Ovary (tissue), 9 donors: ENCODE results near the gene NLRC5. TPM values are rescaled to one million over a fixed set of nuclear protein-coding genes. Genes with fewer than 3 reads are reported as not detected.
"Not testable (repeated sequence)": the region's sequence is repeated elsewhere in the genome, so short reads cannot be mapped to it uniquely, and the experiment has no call there.

ENCODE experiments used
- DNase-seq, 5 donors: peaks; one replicate each; pipeline ENCODE4 v3.0.0-alpha.2; 2019 to 2020
- H3K27ac ChIP-seq, 2 donors: fragments of 200-600 bp; one replicate each; pipeline versions ENCODE4 v1.5.1 to v1.8.0; 2019 to 2022
- H3K27me3 ChIP-seq: fragments of 200-600 bp; one replicate; pipeline ENCODE4 v1.8.0; 2022
- H3K36me3 ChIP-seq: fragments of 200-600 bp; sonication (generic); one replicate; pipeline ENCODE4 v1.5.1; 2019
- H3K4me1 ChIP-seq: one replicate; pipeline ENCODE4 v1.8.1; 2013; ENCODE audit warnings: mild to moderate bottlenecking, moderate library complexity; ENCODE audit not compliant: insufficient read depth
- H3K4me3 ChIP-seq: fragments of 200-600 bp; sonication (generic); one replicate; pipeline ENCODE4 v1.5.1; 2017
- H3K9me3 ChIP-seq, 2 donors: fragments of 200-600 bp in 1 of 2; sonication (generic) in 1 of 2; one replicate each; pipeline versions ENCODE4 v1.5.1 to v1.8.1; 2013 to 2019; ENCODE audit warnings: mild to moderate bottlenecking in 1 of 2, moderate library complexity in 1 of 2
- EP300 ChIP-seq: sonication (generic); formaldehyde crosslinking; IDR thresholded peaks from one replicate; pipeline ENCODE4 v1.6.1; 2017; ENCODE audit warnings: antibody characterized with exemption
- POLR2A ChIP-seq: fragments of 450-650 bp; IDR thresholded peaks from one replicate; pipeline ENCODE4 v1.6.1; 2017; ENCODE audit warnings: antibody characterized with exemption, mild to moderate bottlenecking, moderate library complexity
- WGBS, 3 donors: extraction: QIAGEN DNeasy Blood & Tissue Kit in 1 of 3; methylation state at CpG; one replicate each; pipeline versions ENCODE4 v1.1.5 to v1.1.7; 2013 to 2017; 5-methylcytosine and 5-hydroxymethylcytosine counted together
- intact Hi-C, 4 donors: fragments of 100-400 bp; cut with DNase I; formaldehyde crosslinking; loops; one replicate each; pipeline versions ENCODE4 v1.11.0 to v1.15.1; 2022 to 2023
- polyA plus RNA-seq, 2 donors: library from polyadenylated mRNA; stranded (reverse); fragments of 200-250 nt in 1 of 2; fragments of 350-450 nt in 1 of 2; fragmentation: Illumina TruSeq in 1 of 2; extraction: RNeasy Lipid Tissue Mini Kit (QIAGEN cat#74804) in 1 of 2; gene quantifications; one replicate each; pipeline ENCODE4 v1.2.3, GENCODE V29; 2013 to 2014
- total RNA-seq, 7 donors: library from RNA; depleted of rRNA in 2 of 7; stranded (reverse); fragments of >200 nt in 2 of 7; fragmentation: NEBNext Ultra II Directional in 3 of 7; extraction: Animal tissue kit (Norgen Biotek cat#: 25700) in 3 of 7; gene quantifications; one replicate each; pipeline versions ENCODE4 v1.1.0 to v1.2.4, GENCODE V29; 2016 to 2023
- TF ChIP-seq, protein P1 (sequence below), 3 donors: fragments of 450-650 bp in 2 of 3; fragments of 200-600 bp in 1 of 3; IDR thresholded peaks; one replicate each; pipeline versions ENCODE4 v1.5.1 to v1.8.0; 2016 to 2022; ENCODE audit warnings: antibody characterized with exemption in 3 of 3, mild to moderate bottlenecking in 1 of 3
- donor health status: DM: no; HTN: no; CAD: no; lungs with moderate emphysema.
- donor health status: DM: no; HTN: no; CAD: no.
- donor health status: Bipolar disorder and iron deficiency.
- donor health status: DM: yes; HTN: yes; CAD: no.
- donor health status: DM: no; HTN: no; CAD: no.
- donor health status: DM: yes; HTN: yes; CAD: no.

NLRC5 gene
- total and polyA plus RNA-seq, 9 donors, result 6.0 to 29.9 (median 14.7) TPM

DNA sequence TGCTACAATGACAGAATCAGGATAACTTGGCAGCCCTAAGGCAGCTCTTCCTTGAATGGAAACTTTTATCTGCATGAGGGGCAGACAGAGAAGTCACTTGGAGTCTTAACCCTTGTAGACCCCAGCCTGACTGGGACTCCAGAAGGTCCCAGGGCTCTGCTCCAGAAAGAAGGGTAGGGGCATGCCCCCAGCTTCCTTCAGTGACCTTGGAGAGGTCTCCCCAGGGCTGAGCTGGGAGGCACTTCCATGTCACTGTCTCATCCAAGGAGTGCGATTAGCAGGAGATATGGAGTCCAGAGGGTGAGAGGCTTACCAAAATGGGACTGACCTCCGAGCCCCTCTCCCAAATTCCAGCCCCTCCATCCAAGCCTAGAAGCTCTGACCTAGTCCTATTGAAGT lies 3.4 kb upstream of the NLRC5 start:
- H3K4me1 ChIP-seq, result peaks cover 16% of the 10 kb centered on the region
- H3K9me3 ChIP-seq, result no peaks in the 10 kb centered on the region
- no peaks in the 10 kb centered on the region for H3K36me3 ChIP-seq
- WGBS, 3 donors, result 69 to 83% (median 79%) methylated on average over 2 of the region's 2 CpGs
- intact Hi-C loops, result loop anchor here in 1 of 4 donors (5.0 kb wide), 1 partner anchor 379 kb away; the partner anchor contains the start of gene MT2A
- no peak for TF ChIP-seq POLR2A
- no peak for TF ChIP-seq EP300
- TF ChIP-seq, protein P1, sequence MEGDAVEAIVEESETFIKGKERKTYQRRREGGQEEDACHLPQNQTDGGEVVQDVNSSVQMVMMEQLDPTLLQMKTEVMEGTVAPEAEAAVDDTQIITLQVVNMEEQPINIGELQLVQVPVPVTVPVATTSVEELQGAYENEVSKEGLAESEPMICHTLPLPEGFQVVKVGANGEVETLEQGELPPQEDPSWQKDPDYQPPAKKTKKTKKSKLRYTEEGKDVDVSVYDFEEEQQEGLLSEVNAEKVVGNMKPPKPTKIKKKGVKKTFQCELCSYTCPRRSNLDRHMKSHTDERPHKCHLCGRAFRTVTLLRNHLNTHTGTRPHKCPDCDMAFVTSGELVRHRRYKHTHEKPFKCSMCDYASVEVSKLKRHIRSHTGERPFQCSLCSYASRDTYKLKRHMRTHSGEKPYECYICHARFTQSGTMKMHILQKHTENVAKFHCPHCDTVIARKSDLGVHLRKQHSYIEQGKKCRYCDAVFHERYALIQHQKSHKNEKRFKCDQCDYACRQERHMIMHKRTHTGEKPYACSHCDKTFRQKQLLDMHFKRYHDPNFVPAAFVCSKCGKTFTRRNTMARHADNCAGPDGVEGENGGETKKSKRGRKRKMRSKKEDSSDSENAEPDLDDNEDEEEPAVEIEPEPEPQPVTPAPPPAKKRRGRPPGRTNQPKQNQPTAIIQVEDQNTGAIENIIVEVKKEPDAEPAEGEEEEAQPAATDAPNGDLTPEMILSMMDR (IDR thresholded peaks at IDR 0.05), result no peak
- H3K27me3 ChIP-seq, result no peaks in the 10 kb centered on the region
- DNase-seq, result no peak
- H3K4me3 ChIP-seq, result no peak overlapping the region
- H3K27ac ChIP-seq, result no peak overlapping the region

DNA sequence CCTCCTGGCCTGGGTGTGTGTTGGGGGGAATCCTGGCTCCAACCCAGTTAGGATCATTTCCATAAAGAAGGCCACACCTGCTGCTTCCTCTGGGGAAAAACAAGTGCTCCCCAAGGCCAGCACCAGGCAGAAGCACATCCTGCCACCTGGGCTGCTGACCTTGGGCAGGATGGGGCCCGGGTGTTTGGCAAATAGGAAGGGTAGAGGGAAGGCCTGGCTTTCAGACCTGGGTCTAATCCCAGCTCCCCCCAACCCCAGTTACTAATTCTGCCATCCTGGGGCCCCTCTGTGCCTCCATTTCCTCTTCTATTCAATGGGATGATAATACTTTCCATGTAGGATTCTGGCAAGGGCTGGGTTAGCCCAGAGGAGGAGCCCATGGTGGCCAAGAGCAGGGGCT lies 3.0 kb upstream of the NLRC5 start:
- TF ChIP-seq, protein P1 (IDR thresholded peaks at IDR 0.05), result no peak
- TF ChIP-seq POLR2A, result no peak
- no peak for TF ChIP-seq EP300
- Histone ChIP-seq H3K36me3 (no peaks in the 10 kb centered on the region), H3K4me1 (peaks cover 16% of the 10 kb centered on the region), H3K27ac (no peak overlapping the region), H3K27me3 (no peaks in the 10 kb centered on the region), H3K4me3 (no peak overlapping the region), H3K9me3 (no peaks in the 10 kb centered on the region)
- 30 to 85% (median 73%) methylated on average over 1 of the region's 1 CpG for WGBS, 3 donors
- no peak for DNase-seq
- intact Hi-C loops, result loop anchor here in 1 of 4 donors (5.0 kb wide), 1 partner anchor 379 kb away; the partner anchor contains the start of gene MT2A

DNA sequence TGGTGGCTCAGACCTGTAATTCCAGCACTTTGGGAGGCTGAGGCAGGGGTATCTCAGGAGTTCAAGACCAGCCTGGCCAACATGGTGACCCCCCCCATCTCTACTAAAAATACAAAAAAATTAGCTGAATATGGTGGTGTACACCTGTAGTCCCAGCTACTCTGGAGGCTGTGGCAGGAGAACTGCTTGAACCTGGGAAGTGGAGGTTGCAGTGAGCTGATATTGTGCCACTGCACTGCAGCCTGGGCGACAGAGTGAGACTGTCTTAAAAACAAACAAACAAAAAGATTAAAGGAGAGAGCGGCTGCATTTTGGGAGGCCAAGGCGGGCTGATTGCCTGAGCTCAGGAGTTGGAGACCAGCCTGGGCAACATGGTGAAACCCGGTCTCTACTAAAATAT lies 2.4 kb upstream of the NLRC5 start:
- intact Hi-C loops, result loop anchor here in 1 of 4 donors (5.0 kb wide), 1 partner anchor 380 kb away; the partner anchor contains the start of gene MT2A
- 89 to 93% (median 91%) methylated on average over 4 of the region's 4 CpGs for WGBS, 3 donors
- not testable (repeated sequence) for DNase-seq

DNA sequence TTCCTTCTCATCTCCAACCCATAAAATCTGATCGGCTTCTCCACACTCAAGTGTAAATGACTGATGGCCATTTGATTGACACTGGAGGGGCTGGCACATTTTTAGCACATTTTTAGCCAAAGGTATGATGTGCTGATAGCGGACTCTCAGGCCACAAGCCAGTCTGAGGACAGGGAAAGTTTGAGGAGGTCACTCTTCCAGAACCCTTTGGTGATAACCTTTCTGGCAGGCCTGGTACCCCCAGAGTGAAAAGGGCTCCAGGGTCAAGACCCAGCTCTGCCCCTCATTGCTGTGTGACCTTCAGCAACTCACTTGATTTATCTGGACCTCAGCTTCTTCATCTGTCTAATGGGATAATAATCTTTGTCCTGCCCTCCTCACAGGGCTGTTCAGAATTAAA lies 1.7 kb upstream of the NLRC5 start:
- WGBS, 3 donors, result 95 to 98% (median 98%) methylated on average over 2 of the region's 2 CpGs
- Histone ChIP-seq H3K27ac (peak overlapping the region in 1 of 2 donors; percentile 86), H3K4me1 (peaks cover 17% of the 10 kb centered on the region), H3K36me3 (no peaks in the 10 kb centered on the region), H3K9me3 (no peaks in the 10 kb centered on the region), H3K27me3 (no peaks in the 10 kb centered on the region), H3K4me3 (no peak overlapping the region)
- no peak for DNase-seq
- intact Hi-C loops, result loop anchor here in 1 of 4 donors (5.0 kb wide), 1 partner anchor 380 kb away; the partner anchor contains the start of gene MT2A
- no peak for TF ChIP-seq POLR2A
- TF ChIP-seq EP300, result no peak
- TF ChIP-seq, protein P1 (IDR thresholded peaks at IDR 0.05), result no peak

More for the DNA sequence above, 2.4 kb upstream of the NLRC5 start:
- H3K27ac ChIP-seq, H3K4me3 ChIP-seq, H3K27me3 ChIP-seq, H3K36me3 ChIP-seq, H3K9me3 ChIP-seq: not testable (repeated sequence)
- H3K4me1 ChIP-seq, result peaks cover 17% of the 10 kb centered on the region

DNA sequence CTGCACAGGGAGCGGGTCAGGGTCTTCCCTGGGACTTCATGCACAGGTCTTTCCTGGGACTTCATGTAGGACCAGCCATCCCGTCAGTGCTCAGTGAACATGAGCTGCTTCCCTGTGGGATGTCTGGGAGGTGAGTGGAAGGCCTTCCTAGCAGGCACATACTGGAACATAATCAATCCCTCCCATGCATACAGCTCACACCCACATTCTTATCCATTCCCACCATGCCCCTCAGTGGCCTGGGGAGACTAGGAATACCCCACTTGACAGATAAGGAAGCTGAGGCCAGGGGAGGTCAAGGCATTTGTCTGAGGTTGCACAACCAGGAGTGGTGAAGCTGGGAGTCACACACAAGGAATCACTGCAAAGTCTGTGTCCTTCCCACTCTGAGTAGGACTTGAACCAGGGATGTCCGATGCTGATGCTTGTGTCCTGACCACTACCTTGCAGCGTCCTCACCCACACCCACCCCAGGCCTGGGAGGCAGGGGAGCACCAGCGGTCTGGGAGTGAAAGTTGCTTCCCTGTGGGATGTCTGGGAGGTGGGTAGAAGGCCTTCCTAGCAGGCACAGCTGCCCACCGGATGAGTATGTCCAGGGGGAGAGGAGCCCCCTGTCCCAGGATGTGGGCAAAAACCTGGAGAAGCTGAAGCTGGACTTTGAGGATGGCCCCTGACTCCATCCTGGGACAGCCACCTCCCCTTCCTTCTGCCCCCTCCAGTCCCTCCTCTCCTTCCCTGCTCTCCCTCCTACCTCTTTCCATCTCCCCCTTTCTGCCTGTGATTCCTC lies 1.0 kb upstream of the NLRC5 start:
- Histone ChIP-seq H3K27me3 (no peaks in the 10 kb centered on the region), H3K4me1 (peaks cover 17% of the 10 kb centered on the region), H3K4me3 (peak overlapping the region; percentile 65), H3K27ac (peak overlapping the region; percentile 73 to 86), H3K36me3 (no peaks in the 10 kb centered on the region), H3K9me3 (no peaks in the 10 kb centered on the region)
- WGBS, 3 donors, result 75 to 80% (median 80%) methylated on average over 6 of the region's 6 CpGs
- DNase-seq, result peak in 3 of 5 donors; percentile 30 to 34 (median 32)
- intact Hi-C loops, result loop anchor here in 1 of 4 donors (5.0 kb wide), 1 partner anchor 381 kb away; the partner anchor contains the start of gene MT2A
- TF ChIP-seq EP300 (no peak), POLR2A (no peak)
